HG03045 (cell line): ENCODE results near the gene TFF1.

ENCODE experiments used
- ATAC-seq: cut with Tn5 transposase; IDR thresholded peaks from one replicate; pipeline ENCODE4 v1.9.1; 2021; ENCODE audit warnings: mild to moderate bottlenecking, moderate library complexity; ENCODE audit not compliant: unreplicated experiment

Gene TFF1

GRCh38 chr21:42398436-42399028 lies 32.2 kb upstream of the TFF1 start:
- ATAC-seq: no peak

GRCh38 chr21:42397746-42398394 lies 31.5 kb upstream of the TFF1 start:
- ATAC-seq: no peak

GRCh38 chr21:42396799-42397745 lies 30.7 kb upstream of the TFF1 start:
- no peak for ATAC-seq

DNA sequence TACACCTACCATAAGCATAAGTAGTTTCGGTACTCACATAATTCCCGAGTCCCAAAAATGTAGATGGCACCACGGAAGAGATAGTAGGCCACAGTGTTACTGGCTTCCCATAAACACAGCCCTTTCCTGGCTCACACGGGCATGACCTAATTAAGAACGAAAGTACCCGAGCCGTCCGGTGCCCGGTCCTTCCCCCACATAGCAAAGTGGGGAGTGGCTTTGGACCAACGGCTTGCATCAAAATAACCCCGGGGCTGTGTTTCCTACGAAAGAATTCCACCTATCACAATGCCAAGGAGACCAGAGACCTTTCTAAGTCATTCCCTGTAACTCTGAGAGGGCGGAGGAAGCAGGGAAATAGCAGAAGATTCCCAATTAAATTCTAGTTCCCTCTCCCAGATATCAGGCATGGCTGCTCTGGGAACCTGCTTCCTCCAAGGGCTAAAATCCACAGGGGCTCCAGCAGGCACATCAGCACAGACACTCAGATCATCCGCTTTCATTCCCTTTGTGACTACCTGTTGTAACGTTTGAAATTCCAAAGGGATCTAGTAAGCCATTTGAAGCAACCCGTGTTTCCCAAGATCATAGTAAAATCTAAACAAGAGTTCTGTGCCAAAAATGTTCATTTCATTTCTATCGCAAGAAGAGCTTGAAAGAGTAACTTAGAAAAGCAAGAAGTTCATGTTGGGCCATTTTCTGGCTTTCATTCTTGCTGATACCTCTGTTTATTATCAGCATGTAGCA lies 29.7 kb upstream of the TFF1 start, which contains the start of gene TMPRSS3:
Gene TMPRSS3, minus strand, starts transcription at position 148 of the 747 bp plus-strand sequence. CDS start 635 bp downstream, outside the sequence.
- no peak for ATAC-seq

DNA sequence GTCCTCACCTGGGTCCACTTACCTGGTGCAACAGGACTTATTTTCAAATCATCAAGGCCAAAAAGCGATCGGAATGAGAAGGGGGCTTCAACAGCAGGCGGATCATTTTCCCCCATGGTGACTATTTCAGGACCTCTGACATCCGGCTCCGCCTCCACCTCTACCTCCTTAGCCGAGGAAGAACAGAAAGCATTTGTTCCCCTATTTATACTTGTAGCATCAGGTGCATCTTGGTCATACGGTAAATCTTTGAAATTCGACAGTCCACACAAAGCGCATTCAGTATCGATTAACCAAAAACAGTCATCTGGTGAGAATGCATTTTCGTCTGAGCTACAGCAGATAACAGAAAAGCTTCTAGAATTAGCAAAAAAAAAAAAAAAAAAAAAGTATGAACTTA lies 29.0 kb upstream of the TFF1 start:
- ATAC-seq: no peak

- no peak for ATAC-seq
Observed at GRCh38 chr21:42393443-42393950, 27.2 kb upstream of the TFF1 start.

DNA sequence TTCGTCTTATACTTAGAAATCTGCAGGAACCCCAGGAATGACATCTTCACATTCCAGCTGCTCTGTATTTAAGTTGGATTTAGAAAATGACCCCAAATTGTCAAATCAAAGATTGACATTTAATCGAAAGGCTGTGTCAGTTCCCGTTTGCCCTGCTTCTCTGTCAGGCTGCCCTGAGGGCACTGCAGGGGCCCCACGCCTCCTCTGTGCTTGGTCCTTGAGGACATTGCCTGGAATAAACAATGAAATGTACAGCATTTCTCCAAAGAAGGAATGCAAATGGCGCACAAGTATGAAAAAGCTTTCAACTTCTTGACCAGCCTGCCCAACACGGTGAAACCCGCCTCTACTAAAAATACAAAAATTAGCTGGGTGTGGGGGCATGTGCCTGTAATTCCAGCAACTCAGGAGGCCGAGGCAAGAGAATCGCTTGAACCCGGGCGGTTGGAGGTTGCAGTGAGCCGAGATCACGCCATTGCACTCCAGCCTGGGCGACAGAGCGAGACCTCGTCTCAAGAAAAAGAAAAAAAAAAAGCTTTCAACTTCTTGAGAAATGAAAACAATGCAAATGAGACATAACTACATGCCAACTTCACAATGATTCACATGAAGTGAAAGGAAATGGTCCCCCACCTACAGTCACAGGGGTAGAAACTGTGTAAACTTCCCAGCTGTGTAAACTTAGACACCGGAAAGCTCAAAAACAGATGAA lies 26.6 kb upstream of the TFF1 start:
- ATAC-seq: peak; percentile 57

GRCh38 chr21:42391297-42391696 lies 25.0 kb upstream of the TFF1 start:
- no peak for ATAC-seq

DNA sequence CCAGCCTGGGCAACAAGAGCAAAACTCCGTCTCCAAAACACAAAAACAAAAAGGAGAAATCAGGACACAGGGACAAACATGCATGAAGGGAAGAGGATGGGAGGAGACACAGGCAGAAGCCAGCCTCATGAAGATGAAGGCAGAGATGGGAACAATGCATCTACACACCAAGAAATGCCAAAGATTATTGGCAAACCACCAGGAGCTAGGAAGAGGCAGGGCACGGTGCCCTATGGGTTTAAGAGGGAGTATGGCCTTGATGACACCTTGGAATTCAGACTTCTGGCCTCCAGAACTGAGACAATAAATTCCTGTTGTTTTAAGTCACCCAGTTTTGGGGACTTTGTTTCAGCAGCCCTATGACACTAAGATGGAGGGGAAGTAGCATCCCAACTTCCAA lies 24.4 kb upstream of the TFF1 start:
- no peak for ATAC-seq

DNA sequence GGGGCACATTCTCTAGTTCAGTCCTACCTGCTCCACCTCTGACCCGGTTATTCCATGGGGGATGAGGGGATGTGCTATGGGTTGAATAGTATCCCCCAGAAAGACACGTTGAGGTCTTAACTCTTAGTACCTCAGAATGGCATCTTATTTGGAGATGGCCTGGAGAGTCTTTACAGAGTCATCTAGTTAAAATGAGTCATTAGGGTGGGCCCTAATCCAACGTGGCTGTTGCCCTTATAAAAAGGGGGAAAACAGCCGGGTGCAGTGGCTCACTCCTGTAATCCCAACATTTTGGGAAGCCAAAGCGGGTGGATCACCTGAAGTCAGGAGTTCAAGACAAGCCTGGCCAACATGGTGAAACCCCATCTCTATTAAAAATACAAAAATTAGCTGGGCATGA lies 23.9 kb upstream of the TFF1 start:
- no peak for ATAC-seq

GRCh38 chr21:42389449-42389835 lies 23.1 kb upstream of the TFF1 start:
- ATAC-seq: no peak

DNA sequence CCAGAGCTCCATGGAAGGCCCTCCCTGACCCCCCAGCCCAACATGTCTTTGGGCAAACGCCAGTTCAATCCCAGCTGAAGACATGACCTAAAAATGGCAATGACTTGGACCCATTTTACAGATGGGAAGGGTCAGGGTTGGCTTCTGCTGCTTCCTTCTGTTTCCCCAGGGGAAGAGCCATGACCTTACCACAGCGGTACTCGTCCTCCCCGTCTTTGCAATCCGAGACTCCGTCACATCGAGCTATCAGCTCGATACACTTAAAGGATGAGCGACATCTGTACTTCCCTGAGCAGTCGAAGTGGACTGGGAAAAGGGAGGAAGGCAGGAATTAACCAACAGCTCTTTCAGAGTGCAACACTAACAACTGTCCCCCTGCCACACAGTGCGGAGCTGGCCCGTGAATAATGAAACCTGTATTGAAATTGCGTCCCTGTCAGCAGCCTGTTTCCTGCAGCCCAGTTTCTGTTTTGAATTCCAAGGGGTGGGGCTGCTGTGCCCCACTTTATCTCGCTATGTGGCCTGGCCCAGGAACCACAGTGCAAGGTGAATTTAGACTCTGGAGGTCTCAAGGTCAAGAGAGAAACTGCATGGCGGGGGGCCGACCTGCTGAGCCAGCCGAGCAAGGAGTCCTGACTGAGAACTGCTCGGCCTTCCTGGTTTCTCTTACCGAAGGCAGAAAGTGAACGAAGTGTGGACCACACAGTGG lies 22.6 kb upstream of the TFF1 start:
- ATAC-seq: no peak

DNA sequence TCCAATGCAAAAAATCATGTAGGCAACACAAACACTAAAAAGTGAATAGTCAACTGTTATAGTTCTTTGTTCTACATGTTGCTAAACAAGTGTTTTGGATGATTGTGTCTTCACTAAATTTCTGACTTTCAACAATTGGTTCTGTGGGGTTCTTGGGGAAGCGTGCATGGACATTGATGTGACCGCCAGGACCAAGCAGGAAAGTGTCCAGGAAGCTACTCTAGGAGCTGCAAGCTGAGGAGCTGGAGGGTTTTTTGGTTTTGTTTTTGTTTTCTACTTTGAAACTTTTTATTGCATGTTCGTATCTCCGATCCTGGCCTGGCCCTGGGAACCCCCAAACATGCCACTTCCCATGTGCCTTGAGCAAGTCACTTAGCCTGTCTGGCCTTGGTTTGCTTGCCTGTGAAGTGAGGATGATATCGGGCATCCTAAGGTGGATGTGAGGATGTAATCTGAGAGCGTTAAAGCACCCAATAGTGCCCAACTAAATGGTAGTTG lies 21.6 kb upstream of the TFF1 start:
- no peak for ATAC-seq

DNA sequence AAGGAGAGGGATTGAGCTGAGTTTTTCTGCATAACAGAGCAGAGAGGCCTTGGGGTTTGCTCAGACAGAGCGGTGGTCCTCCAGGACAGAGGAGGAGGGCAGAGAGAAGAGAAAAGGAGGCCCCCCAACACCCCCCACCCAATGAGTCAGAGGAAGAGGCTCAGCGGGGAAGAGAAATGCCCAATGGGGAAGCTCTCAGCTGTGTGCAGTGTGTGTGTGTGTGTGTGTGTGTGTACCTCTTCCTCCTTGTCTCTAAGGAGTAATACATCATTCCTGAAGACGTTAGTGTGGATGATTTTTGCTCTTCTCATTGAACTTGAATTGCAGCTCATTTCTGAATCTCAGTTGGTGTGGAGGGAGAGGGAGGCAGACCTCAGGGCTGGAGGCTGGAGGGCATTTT lies 20.8 kb upstream of the TFF1 start:
- no peak for ATAC-seq

DNA sequence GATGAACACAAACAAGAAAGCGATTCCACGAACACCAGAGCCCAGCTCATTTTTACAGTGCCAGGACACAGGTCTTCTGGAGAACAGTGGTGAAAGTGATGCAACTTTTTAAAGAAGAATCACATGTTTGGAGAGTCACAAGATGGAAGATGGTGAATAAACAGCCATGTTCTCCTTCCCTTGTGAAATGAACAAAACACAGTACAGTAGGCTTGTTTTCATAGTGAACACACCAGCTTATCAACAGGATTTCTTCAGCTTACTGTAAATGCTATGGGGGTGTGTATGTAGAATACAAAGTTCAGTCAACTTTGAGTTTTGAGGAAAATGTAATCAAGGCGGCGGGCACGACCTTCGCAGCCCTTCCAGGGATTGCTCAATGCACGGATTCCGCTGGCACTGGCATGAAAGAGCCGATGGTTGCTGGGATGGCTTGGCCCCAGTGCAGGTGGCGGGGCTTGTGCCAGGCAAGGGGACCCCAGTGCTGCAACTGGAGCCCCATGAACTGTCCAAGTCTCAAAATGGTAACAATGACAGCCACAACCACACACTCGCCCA lies 19.8 kb upstream of the TFF1 start:
- ATAC-seq: no peak

DNA sequence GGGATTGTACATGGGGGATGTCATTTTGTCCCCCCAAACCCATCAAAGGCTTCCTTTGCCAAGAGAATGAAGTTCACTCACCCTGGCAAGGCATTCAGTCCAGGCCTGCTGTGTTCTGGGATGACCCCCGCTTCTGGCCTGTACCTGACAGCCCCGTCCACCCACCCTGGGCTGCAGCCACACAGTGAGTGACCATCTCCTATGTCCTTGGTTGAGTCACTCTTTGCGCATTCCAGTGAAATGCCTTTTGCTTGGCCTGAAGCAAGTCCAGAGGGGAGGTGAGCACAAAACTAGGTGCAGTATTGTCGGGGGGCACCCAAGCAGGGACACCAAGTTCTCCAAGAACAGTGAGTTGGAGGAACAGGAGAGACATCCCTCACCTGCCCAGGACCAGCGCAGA lies 19.3 kb upstream of the TFF1 start:
- ATAC-seq: no peak

GRCh38 chr21:42384989-42385388 lies 18.7 kb upstream of the TFF1 start:
- no peak for ATAC-seq

GRCh38 chr21:42384156-42384945 lies 18.0 kb upstream of the TFF1 start:
- no peak for ATAC-seq
